HL-60 (cell line): ENCODE data around the gene GRXCR1.

Source experiments
- DNase-seq, 2 experiments: peaks; one replicate each; pipeline ENCODE4 v3.0.0-alpha.2; 2010 to 2020; ENCODE audit warnings: low read depth in 1 of 2, low spot score in 1 of 2
- H3K27ac ChIP-seq: fragments of 250-450 bp; sonication (Bioruptor Pico); replicated peaks from 2 replicates; pipeline ENCODE4 v1.5.1; 2020; ENCODE audit warnings: mild to moderate bottlenecking, moderate library complexity
- H3K27me3 ChIP-seq: fragments of 250-450 bp; sonication (Bioruptor Pico); 2 replicates; pipeline ENCODE4 v1.5.1; 2021; ENCODE audit warnings: mild to moderate bottlenecking, moderate library complexity; ENCODE audit not compliant: insufficient read depth, poor library complexity, severe bottlenecking
- H3K4me3 ChIP-seq: replicated peaks from 2 replicates; pipeline ENCODE4 v1.5.1; 2011; ENCODE audit warnings: mild to moderate bottlenecking, control low read depth, low read length; ENCODE audit not compliant: insufficient read depth
- CTCF ChIP-seq: IDR thresholded peaks from one replicate; pipeline ENCODE4 v1.5.1; 2011; ENCODE audit warnings: low read length, control low read depth, inconsistent platforms; ENCODE audit not compliant: insufficient read depth
- GABPA ChIP-seq: IDR thresholded peaks from 2 replicates; pipeline ENCODE4 v1.6.1; 2012; ENCODE audit warnings: low read depth
- POLR2AphosphoS5 ChIP-seq: IDR thresholded peaks from 2 replicates; pipeline ENCODE4 v1.6.1; 2012; ENCODE audit warnings: low read depth
- REST ChIP-seq: IDR thresholded peaks from 2 replicates; pipeline ENCODE4 v1.6.1; 2012; ENCODE audit warnings: low read depth; ENCODE audit not compliant: insufficient replicate concordance
- SPI1 ChIP-seq: IDR thresholded peaks from 2 replicates; pipeline ENCODE4 v1.6.1; 2012; ENCODE audit warnings: low read depth, mild to moderate bottlenecking, borderline replicate concordance

Gene GRXCR1

GRCh38 chr4:42871261-42871660, 21.3 kb upstream of the GRXCR1 start:
- H3K4me3 ChIP-seq, result no peak overlapping the region
- TF ChIP-seq CTCF (no peak), REST (no peak), GABPA (no peak), POLR2AphosphoS5 (no peak), SPI1 (no peak)
- no peak overlapping the region for H3K27ac ChIP-seq
- H3K27me3 ChIP-seq, result no peaks in the 10 kb centered on the region
- DNase-seq, result no peak

GRCh38 chr4:42871671-42872290, 20.7 kb upstream of the GRXCR1 start:
- H3K27ac ChIP-seq, result no peak overlapping the region
- DNase-seq, result no peak
- TF ChIP-seq SPI1 (no peak), REST (no peak), POLR2AphosphoS5 (no peak), GABPA (no peak), CTCF (no peak)
- no peak overlapping the region for H3K4me3 ChIP-seq
- no peaks in the 10 kb centered on the region for H3K27me3 ChIP-seq

- Histone ChIP-seq H3K27ac (no peak overlapping the region), H3K27me3 (no peaks in the 10 kb centered on the region), H3K4me3 (no peak overlapping the region)
- no peak for TF ChIP-seq POLR2AphosphoS5
- TF ChIP-seq CTCF, result no peak
- TF ChIP-seq SPI1, result no peak
- no peak for TF ChIP-seq GABPA
- TF ChIP-seq REST, result no peak
- DNase-seq, result no peak
Measured at GRCh38 chr4:42878863-42879262, 13.7 kb upstream of the GRXCR1 start.
